ENCODE measurements around the gene OTUB2.

OTUB2 gene

GRCh38 chr14:94043111-94043755, 17.1 kb downstream of the OTUB2 start:
- no peak for FAIRE-seq

- FAIRE-seq: no peak
Measured at GRCh38 chr14:94043756-94044475, 17.8 kb downstream of the OTUB2 start.

GRCh38 chr14:94044476-94045091, 18.4 kb downstream of the OTUB2 start:
- FAIRE-seq: no peak

- FAIRE-seq: no peak
Measured at GRCh38 chr14:94045101-94045500, 19.0 kb downstream of the OTUB2 start.

- no peak for FAIRE-seq
Measured at GRCh38 chr14:94045563-94046345, 19.6 kb downstream of the OTUB2 start.

GRCh38 chr14:94046696-94047250, 20.6 kb downstream of the OTUB2 start:
- FAIRE-seq: no peak

GRCh38 chr14:94047581-94047980, 21.4 kb downstream of the OTUB2 start:
- no peak for FAIRE-seq

- FAIRE-seq: no peak
Measured at GRCh38 chr14:94048691-94049624, 22.8 kb downstream of the OTUB2 start.

- no peak for FAIRE-seq
Measured at GRCh38 chr14:94049625-94050023, 23.5 kb downstream of the OTUB2 start.

- no peak for FAIRE-seq
Measured at GRCh38 chr14:94050231-94050880, 24.2 kb downstream of the OTUB2 start.

- FAIRE-seq: no peak
Measured at GRCh38 chr14:94051115-94051514, 25.0 kb downstream of the OTUB2 start.

GRCh38 chr14:94051779-94052178, 25.6 kb downstream of the OTUB2 start:
- FAIRE-seq: no peak

GRCh38 chr14:94052199-94052598, 26.1 kb downstream of the OTUB2 start:
- no peak for FAIRE-seq

GRCh38 chr14:94052662-94053061, 26.5 kb downstream of the OTUB2 start:
- no peak for FAIRE-seq

- FAIRE-seq: no peak
Measured at GRCh38 chr14:94054401-94054800, 28.3 kb downstream of the OTUB2 start.

GRCh38 chr14:94054936-94055335, 28.8 kb downstream of the OTUB2 start:
- FAIRE-seq: no peak

GRCh38 chr14:94056579-94057308, 30.6 kb downstream of the OTUB2 start:
- no peak for FAIRE-seq

- FAIRE-seq: no peak
Measured at GRCh38 chr14:94058128-94058673, 32.1 kb downstream of the OTUB2 start.

- FAIRE-seq: no peak
Measured at GRCh38 chr14:94058674-94059138, 32.6 kb downstream of the OTUB2 start.

- FAIRE-seq: no peak
Measured at GRCh38 chr14:94059998-94060397, 33.9 kb downstream of the OTUB2 start.
